HG02759 (cell line): ENCODE data around the gene CCL4.
A peak's percentile ranks its signal among the peaks of the same experiment; 100 is the strongest.
"Not testable (repeated sequence)": the region's sequence is repeated elsewhere in the genome, so short reads cannot be mapped to it uniquely, and the experiment has no call there.

Source experiments
- ATAC-seq: cut with Tn5 transposase; IDR thresholded peaks from one replicate; pipeline ENCODE4 v1.9.1; 2021; ENCODE audit warnings: mild to moderate bottlenecking, moderate library complexity; ENCODE audit not compliant: unreplicated experiment

CCL4 gene

GRCh38 chr17:36103401-36103975 is at the start of gene CCL4:
Gene CCL4 (plus strand): TSS chr17:36103827. CDS start chr17:36103906, 79 bp downstream.
- ATAC-seq, result peak; percentile 83

- no peak for ATAC-seq
Measured at GRCh38 chr17:36055171-36055570, 48.5 kb upstream of the CCL4 start.

DNA sequence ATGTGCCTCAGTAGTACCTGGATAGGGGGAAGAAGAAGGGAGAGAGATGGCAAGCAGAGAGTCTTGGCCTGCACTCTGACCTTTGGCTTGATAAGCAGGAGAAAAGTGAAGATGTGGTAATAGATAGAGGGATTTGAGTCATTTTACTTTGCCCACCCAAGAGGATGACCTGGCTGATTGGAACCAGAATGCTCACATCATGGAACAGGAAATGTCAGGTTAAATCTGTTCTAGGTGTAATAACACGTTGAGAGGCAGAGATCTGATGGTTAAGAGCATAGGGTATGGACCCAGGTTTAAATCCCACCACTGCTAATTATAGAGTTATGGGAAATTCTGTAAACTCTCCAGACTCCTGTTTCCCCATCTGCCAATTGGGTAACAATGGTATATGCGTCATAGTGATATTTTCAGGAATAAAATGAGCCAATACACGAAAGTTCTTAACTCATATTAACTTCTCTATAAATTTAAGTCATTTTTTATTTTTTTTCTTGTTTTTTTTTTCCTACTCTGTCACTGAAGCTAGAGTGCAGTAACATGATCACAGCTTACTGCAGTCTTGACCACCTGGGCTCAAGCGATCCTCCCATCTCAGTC is 47.6 kb upstream of the CCL4 start:
- no peak for ATAC-seq

- no peak for ATAC-seq
Measured at GRCh38 chr17:36057911-36058310, 45.7 kb upstream of the CCL4 start.

- no peak for ATAC-seq
Measured at GRCh38 chr17:36059406-36059805, 44.2 kb upstream of the CCL4 start.

DNA sequence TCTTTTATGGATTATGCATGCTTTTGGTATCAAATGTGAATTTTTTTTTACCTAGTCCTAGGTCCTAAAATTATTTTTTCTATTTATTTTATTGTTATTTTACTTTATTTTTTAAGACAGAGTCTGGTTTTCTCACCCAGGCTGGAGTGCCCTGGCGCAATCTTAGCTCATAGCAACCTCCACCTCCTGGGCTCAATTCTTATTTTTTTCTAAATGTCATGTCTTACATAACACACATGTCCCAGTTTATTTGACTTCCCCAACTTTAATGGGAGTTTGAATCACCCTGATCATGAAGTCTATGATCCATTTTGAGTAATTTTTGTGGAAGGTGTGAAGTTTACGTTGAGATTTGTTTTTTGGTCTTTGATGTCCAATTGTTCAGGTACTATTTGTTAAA is 42.8 kb upstream of the CCL4 start:
- ATAC-seq, result no peak

DNA sequence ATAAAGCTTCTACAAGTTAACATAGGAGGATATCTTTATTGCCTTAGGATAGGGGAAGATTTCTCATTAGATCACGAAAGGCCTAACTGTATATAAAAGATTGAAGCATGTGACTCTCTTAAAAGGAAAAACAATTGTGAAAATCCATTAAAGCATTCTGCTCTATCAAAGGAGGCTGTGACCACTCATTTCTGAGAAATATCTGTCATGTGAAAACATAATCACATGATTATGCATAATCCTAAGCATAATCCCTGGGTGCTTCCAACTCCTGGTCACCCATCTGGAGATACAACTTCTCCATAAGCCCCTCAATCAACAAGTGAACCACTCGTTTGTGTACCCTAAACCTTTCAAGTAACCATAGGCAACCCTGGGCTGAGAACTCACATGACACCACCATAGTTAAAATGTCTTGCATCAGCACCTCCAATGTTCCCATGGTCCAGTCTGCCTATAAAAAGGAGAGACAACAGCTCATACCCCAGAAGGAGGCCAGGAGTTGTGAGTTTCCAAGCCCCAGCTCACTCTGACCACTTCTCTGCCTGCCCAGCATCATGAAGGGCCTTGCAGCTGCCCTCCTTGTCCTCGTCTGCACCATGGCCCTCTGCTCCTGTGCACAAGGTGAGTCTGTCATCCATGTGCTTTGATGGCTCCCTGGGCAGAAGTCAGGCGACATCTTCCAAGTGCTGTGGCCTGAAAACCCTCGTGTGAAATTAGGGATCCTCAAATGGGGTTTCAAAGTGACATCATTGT is 39.7 kb upstream of the CCL4 start, which contains the start of gene CCL18:
Gene CCL18 (plus strand): TSS at position 487 of the 756 bp plus-strand sequence. CDS start 71 bp downstream, at position 558.
- no peak for ATAC-seq

- ATAC-seq, result no peak
Measured at GRCh38 chr17:36066365-36066985, 37.2 kb upstream of the CCL4 start.

DNA sequence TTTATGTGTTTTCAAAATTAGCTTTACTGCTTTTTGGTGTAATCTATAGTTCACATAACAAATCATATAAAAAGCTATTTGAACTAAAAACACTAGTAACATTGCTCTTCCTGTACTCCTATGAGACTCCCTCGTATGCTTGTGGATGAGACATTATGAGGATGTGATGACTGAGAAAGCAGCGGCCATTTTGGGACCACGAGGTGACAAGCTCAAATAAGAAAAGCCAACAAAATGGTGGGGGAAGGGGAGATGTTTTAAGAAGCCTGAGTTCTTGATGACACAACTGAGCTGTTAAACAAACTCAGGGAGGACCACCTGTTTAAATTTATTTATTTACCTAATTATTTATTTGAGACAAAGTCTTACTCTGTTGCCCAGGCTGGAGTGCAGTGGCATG is 35.1 kb upstream of the CCL4 start:
- ATAC-seq, result no peak

DNA sequence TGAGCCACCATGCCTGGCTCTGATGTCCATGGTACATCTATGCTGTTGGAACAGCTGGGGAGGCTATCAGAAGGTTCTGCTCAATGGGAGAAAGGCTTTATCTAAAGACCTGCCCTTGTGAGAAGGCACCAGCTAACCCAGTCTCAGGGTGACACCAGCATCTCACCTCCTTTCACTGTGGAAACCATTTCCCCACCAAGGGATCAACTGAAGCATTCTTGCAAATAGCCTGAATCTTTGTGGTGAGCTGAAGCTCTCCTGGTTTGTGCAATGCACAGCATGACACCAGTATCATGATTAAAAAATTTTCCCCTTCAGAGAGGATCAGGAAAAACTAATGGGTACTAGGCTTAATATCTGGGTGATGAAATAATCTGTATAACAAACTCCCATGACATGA is 34.5 kb upstream of the CCL4 start:
- no peak for ATAC-seq

- ATAC-seq, result no peak
Measured at GRCh38 chr17:36070427-36070826, 33.2 kb upstream of the CCL4 start.

GRCh38 chr17:36071751-36072150 is 31.9 kb upstream of the CCL4 start:
- no peak for ATAC-seq

DNA sequence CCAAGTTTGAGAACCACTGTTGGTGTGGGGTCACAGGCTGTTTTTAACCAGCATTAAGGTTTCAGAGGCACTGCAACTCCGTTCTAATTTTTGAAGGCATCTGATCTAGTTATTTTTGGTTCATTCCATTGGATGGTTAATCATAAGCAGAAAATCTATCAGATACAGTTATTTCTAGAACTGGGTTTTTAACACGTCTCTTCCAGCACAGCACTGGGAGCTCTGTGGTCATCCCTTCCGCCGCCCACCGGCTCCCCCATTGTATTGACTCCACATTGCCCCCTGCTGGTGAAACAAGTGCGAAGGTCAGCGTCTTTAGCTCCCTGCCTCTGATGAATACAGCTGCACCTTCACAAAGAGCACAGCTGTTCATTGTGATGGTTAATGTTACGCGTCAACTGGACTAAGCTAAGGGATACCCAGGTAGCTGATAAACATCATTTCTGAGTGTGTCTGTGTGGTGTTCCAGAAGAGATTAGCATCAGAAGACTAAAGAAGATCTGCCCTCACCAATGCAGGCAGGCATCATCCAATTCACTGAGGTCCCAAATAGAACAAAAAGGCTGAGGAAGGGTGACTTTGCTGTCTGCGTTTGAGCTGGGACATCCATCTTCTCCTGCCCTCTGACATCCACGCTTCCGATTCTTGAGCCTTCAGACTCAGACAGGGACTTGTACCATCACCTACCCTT is 31.1 kb upstream of the CCL4 start:
- no peak for ATAC-seq

- ATAC-seq, result no peak
Measured at GRCh38 chr17:36074365-36074764, 29.3 kb upstream of the CCL4 start.

GRCh38 chr17:36081681-36082471 is 21.8 kb upstream of the CCL4 start:
- peak; percentile 25 for ATAC-seq

GRCh38 chr17:36082482-36083120 is 21.0 kb upstream of the CCL4 start:
- peak; percentile 57 for ATAC-seq

- ATAC-seq, result not testable (repeated sequence)
Measured at GRCh38 chr17:36083691-36084090, 19.9 kb upstream of the CCL4 start.

DNA sequence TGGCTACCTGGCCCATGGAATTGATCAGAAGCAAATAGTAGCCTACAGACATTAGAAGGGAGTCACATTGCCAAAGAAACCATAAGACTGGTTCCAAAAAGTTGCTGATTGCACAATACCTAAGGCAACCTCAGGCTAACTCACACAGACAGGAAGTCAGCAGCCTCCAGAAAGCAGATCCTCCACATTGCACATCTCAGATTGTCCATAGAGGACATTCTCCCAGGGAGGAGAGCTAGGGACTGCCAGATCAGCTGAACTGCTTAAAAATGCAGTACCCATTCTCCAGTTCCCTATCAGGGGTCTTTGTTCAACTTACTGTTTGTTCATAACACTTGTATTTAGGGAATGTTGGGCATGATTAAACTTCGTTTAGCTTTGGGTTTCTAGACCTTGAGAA is 17.9 kb upstream of the CCL4 start:
- ATAC-seq, result no peak

DNA sequence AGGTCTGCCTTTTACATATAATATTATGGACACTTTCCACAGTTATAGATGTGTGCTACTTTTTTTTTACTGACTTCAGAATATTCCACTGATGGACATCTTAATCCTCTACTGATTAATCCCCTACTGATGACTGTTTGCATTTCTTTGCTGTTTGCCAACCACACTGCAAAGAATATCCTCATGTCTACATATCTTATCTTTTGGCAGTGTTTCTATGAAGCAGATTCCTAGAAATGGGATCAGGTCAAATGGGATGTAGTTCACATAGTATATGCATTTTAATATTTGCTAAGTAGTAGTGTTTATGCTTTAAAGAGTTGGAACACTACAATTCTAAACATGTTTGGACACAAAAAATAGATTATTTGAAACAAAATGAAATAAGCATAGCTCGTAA is 16.8 kb upstream of the CCL4 start:
- ATAC-seq, result no peak

- not testable (repeated sequence) for ATAC-seq
Measured at GRCh38 chr17:36087471-36087870, 16.2 kb upstream of the CCL4 start.
